GM13977 (cell line): ENCODE results near the gene MTNR1A.

Source experiments
- DNase-seq: peaks from one replicate; pipeline ENCODE4 v3.0.0; 2012; ENCODE audit warnings: low spot score
- in situ Hi-C: fragments of 300-500 bp; cut with MboI; formaldehyde crosslinking; loops from one replicate; pipeline ENCODE4 v1.12.0; 2022; ENCODE audit warnings: low sequenced_read_pairs, low pct_unique_long_range_greater_than_20kb, mixed read lengths, inconsistent platforms; ENCODE audit not compliant: unreplicated experiment
- TF ChIP-seq, protein P1 (sequence below): IDR thresholded peaks from 2 replicates; pipeline ENCODE4 v1.5.1; 2012; ENCODE audit warnings: mild to moderate bottlenecking, control low read depth; ENCODE audit not compliant: insufficient read depth; ENCODE audit errors: extremely low read depth, missing control alignments

MTNR1A gene

DNA sequence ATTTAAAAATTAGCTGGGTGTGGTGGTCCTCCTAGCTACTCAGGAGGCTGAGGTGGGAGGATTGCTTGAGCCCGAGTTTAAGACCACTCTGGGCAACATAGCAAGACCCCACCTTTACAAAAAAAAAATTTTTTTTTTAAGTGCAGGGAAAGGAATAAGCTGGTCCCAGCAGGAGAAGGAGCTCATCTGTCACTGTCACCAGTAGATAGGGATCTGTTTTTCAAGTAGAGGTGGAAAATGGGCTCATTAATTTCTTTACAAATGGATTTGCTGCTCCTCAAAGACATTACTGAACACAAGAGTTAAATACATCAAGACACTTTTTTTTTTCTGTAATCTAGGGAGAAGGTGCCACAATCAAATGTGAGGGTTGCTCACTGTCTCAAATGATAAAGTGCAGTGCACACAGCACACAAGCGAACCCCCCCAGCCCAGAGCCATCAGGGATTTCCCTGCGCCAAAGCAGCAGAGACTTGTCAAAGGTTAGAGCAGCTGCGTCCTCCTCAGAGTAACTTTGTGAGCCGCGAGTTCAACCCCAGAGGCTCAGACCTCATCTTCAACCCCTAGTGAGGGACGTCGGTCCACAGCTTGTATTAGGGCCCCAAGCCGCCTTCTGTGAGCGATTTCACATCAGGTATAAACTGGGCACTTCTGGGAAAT, 14.3 kb upstream of the MTNR1A start:
- in situ Hi-C loops, result no loop called here
- TF ChIP-seq, protein P1, sequence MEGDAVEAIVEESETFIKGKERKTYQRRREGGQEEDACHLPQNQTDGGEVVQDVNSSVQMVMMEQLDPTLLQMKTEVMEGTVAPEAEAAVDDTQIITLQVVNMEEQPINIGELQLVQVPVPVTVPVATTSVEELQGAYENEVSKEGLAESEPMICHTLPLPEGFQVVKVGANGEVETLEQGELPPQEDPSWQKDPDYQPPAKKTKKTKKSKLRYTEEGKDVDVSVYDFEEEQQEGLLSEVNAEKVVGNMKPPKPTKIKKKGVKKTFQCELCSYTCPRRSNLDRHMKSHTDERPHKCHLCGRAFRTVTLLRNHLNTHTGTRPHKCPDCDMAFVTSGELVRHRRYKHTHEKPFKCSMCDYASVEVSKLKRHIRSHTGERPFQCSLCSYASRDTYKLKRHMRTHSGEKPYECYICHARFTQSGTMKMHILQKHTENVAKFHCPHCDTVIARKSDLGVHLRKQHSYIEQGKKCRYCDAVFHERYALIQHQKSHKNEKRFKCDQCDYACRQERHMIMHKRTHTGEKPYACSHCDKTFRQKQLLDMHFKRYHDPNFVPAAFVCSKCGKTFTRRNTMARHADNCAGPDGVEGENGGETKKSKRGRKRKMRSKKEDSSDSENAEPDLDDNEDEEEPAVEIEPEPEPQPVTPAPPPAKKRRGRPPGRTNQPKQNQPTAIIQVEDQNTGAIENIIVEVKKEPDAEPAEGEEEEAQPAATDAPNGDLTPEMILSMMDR, result no peak
- no peak for DNase-seq

DNA sequence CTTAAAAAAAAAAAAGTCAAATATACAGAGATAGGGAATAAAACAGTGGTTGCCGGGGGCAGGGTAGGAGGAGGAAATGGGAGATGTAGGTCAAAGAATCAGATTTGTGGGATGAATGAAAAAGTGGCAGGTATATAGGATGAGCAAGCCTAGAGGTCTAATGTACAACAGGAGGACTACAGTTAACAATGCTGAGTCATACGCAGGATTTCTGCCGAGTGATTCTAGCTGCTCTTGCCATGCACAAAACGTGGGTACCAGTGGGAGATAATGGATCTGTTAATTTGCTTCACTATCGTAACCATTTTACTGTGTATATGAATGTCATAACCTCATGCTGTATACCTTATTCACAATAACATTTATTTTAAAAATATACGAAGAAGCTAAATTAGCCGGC, 10.7 kb upstream of the MTNR1A start:
- TF ChIP-seq, protein P1, result no peak
- no peak for DNase-seq
- in situ Hi-C loops, result no loop called here

DNA sequence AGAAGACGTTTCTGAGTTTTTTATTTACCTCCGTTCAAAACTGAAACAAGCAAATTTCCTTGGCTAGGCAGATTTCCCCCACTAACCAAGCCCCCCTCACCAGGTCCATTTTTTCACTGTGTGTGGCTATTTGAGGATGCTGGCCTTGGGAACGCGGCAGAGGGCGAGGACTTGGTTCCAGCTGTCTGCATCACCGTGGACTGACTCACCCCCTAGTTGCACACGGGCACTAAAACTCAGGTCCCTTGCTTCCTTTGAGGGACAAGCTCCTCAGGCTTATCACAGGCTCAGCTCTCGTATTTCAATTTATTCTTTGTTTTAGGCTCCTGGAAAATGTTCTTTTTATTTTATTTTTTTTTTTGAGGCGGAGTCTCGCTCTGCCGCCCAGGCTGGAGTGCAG, 8.4 kb upstream of the MTNR1A start:
- in situ Hi-C loops, result no loop called here
- TF ChIP-seq, protein P1, result no peak
- DNase-seq, result no peak

DNA sequence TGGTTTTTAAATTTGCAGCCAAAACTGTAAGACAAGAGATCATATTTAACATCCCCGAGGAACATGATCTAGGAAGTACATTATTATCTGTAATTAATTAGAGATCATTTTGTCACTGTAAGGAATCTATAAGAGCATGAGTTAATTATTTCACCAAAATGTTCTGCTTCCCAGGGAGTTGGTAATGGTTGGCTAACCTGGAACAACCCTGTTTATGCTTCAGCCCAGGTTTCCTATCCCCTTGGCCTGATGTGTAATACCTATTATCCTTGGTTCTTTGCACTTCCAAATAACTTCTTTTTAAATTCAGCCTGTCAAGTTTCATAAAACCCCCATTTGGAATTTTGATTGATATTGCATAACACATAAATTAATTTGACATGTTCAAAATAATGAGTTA, 6.4 kb upstream of the MTNR1A start:
- in situ Hi-C loops, result no loop called here
- TF ChIP-seq, protein P1, result no peak
- DNase-seq, result no peak

DNA sequence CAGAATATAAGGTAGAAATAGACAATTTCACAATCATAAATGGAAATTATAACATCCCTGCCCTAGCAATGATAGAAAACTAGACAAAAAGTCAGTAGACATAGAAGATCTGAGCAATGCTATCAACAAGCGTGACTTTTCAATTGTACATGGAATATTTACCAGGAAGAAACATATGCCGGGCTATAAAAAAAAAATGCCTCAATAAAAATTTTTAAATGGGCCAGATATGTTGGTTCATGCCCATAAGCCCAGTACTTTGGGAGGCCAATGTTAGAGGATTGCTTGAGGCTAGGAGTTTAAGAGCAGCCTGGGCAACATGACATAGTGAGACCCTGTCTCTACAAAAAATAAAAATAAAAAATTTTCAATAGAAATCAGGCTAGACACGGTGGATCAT, 5.3 kb upstream of the MTNR1A start:
- in situ Hi-C loops, result no loop called here
- TF ChIP-seq, protein P1, result no peak
- no peak for DNase-seq

DNA sequence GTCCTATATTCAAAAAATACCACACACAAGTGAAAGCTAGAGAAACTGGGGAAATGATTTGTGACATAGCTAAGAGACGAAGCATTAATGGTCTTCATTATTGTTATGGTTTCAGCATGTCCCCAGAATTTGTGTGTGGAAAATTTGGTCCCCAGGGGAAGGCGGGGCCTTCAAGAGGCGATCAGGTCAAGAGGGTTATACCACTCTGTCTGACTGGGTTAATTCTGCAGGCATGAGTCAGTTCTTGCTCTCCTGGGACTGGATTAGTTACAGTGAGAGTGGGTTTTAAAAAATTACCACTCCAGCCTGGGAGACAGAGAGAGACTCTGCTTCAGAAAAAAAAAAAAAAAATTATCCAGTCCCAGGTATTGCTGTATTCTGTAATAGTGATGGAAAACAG, 2.1 kb upstream of the MTNR1A start:
- in situ Hi-C loops, result no loop called here
- TF ChIP-seq, protein P1, result no peak
- DNase-seq, result no peak
